Skeletal muscle tissue (tissue), 4 donors: ENCODE data around the gene FOXG1. TPM values are rescaled to one million over a fixed set of nuclear protein-coding genes. Genes with fewer than 3 reads are reported as not detected.

ENCODE experiments used
- H3K27ac ChIP-seq: one replicate; pipeline ENCODE4 v1.7.0; 2013; ENCODE audit warnings: mild to moderate bottlenecking, low read depth, low read length, inconsistent platforms
- H3K27me3 ChIP-seq, 3 donors: one replicate each; pipeline ENCODE4 v1.7.0; 2013; ENCODE audit warnings: low read length in 3 of 3; ENCODE audit not compliant: control insufficient read depth in 3 of 3, insufficient read depth in 3 of 3
- H3K36me3 ChIP-seq, 3 donors: one replicate each; pipeline ENCODE4 v1.7.0; 2013; ENCODE audit warnings: low read length in 3 of 3; ENCODE audit not compliant: control insufficient read depth in 3 of 3, insufficient read depth in 3 of 3
- H3K4me1 ChIP-seq, 3 donors: one replicate each; pipeline ENCODE4 v1.7.0; 2013; ENCODE audit warnings: low read length in 3 of 3, mild to moderate bottlenecking in 3 of 3; ENCODE audit not compliant: control insufficient read depth in 3 of 3, insufficient read depth in 3 of 3
- H3K4me3 ChIP-seq, 3 donors: one replicate each; pipeline ENCODE4 v1.7.0; 2013; ENCODE audit warnings: low read length in 3 of 3
- H3K9ac ChIP-seq, 3 donors: one replicate each; pipeline ENCODE4 v1.7.0; 2013; ENCODE audit warnings: low read length in 3 of 3, mild to moderate bottlenecking in 3 of 3, moderate library complexity in 2 of 3, low read depth in 1 of 3
- H3K9me3 ChIP-seq, 3 donors: one replicate each; pipeline ENCODE4 v1.7.0; 2013; ENCODE audit warnings: low read length in 3 of 3; ENCODE audit not compliant: control insufficient read depth in 3 of 3
- total RNA-seq: library from RNA; depleted of rRNA; stranded (reverse); fragments of >200 nt; gene quantifications from one replicate; pipeline ENCODE4 v1.2.3, GENCODE V29; 2014
- donor health status: Osteomylitis.

The FOXG1 gene
- total RNA-seq, 1 donor from 2014 or later: not detected

GRCh38 chr14:28755198-28755815, 11.3 kb upstream of the FOXG1 start:
- Histone ChIP-seq H3K27me3 (peaks cover 53 to 73% (median 56%) of the 10 kb centered on the region in 3 donors), H3K4me1 (peaks cover 0 to 8% (median 2%) of the 10 kb centered on the region in 3 donors), H3K9ac (no peak overlapping the region), H3K27ac (no peak overlapping the region), H3K9me3 (no peaks in the 10 kb centered on the region), H3K4me3 (no peak overlapping the region), H3K36me3 (no peaks in the 10 kb centered on the region)

GRCh38 chr14:28755884-28756268, 10.7 kb upstream of the FOXG1 start:
- no peaks in the 10 kb centered on the region for H3K36me3 ChIP-seq

GRCh38 chr14:28756269-28756883, 10.2 kb upstream of the FOXG1 start:
- Histone ChIP-seq H3K9me3 (no peaks in the 10 kb centered on the region), H3K4me1 (peaks cover 0 to 8% (median 2%) of the 10 kb centered on the region in 3 donors), H3K36me3 (no peaks in the 10 kb centered on the region), H3K4me3 (no peak overlapping the region), H3K9ac (no peak overlapping the region), H3K27ac (no peak overlapping the region), H3K27me3 (peaks cover 61 to 80% (median 65%) of the 10 kb centered on the region in 3 donors)

More at GRCh38 chr14:28755884-28756268, 10.7 kb upstream of the FOXG1 start:
- H3K9ac ChIP-seq: no peak overlapping the region
- H3K27me3 ChIP-seq: peaks cover 57 to 78% (median 60%) of the 10 kb centered on the region in 3 donors
- H3K9me3 ChIP-seq: no peaks in the 10 kb centered on the region
- no peak overlapping the region for H3K27ac ChIP-seq
- peaks cover 0 to 8% (median 2%) of the 10 kb centered on the region in 3 donors for H3K4me1 ChIP-seq
- H3K4me3 ChIP-seq: no peak overlapping the region

GRCh38 chr14:28756884-28757570, 9.6 kb upstream of the FOXG1 start:
- Histone ChIP-seq H3K27ac (no peak overlapping the region), H3K4me1 (peaks cover 0 to 8% (median 2%) of the 10 kb centered on the region in 3 donors), H3K27me3 (peaks cover 67 to 81% (median 71%) of the 10 kb centered on the region in 3 donors), H3K36me3 (no peaks in the 10 kb centered on the region), H3K9me3 (no peaks in the 10 kb centered on the region), H3K9ac (no peak overlapping the region), H3K4me3 (no peak overlapping the region)

GRCh38 chr14:28757786-28758185, 8.8 kb upstream of the FOXG1 start:
- Histone ChIP-seq H3K27me3 (peaks cover 75 to 88% (median 79%) of the 10 kb centered on the region in 3 donors), H3K9ac (no peak overlapping the region), H3K27ac (no peak overlapping the region), H3K36me3 (no peaks in the 10 kb centered on the region), H3K4me1 (peaks cover 0 to 8% (median 2%) of the 10 kb centered on the region in 3 donors), H3K9me3 (no peaks in the 10 kb centered on the region), H3K4me3 (no peak overlapping the region)

- Histone ChIP-seq H3K27ac (no peak overlapping the region), H3K9ac (no peak overlapping the region), H3K4me1 (peaks cover 0 to 8% (median 2%) of the 10 kb centered on the region in 3 donors)
Measured at GRCh38 chr14:28758253-28758884, 8.2 kb upstream of the FOXG1 start.

GRCh38 chr14:28758885-28759652, 7.5 kb upstream of the FOXG1 start:
- no peaks in the 10 kb centered on the region for H3K36me3 ChIP-seq
- H3K27ac ChIP-seq: no peak overlapping the region
- no peak overlapping the region for H3K4me3 ChIP-seq
- H3K9ac ChIP-seq: no peak overlapping the region
- peaks cover 82 to 92% (median 86%) of the 10 kb centered on the region in 3 donors for H3K27me3 ChIP-seq
- H3K4me1 ChIP-seq: peaks cover 0 to 8% (median 2%) of the 10 kb centered on the region in 3 donors
- H3K9me3 ChIP-seq: no peaks in the 10 kb centered on the region

More at GRCh38 chr14:28758253-28758884, 8.2 kb upstream of the FOXG1 start:
- H3K4me3 ChIP-seq: no peak overlapping the region
- H3K27me3 ChIP-seq: peaks cover 79 to 88% (median 79%) of the 10 kb centered on the region in 3 donors
- H3K36me3 ChIP-seq: no peaks in the 10 kb centered on the region
- H3K9me3 ChIP-seq: no peaks in the 10 kb centered on the region

- H3K27me3 ChIP-seq: peaks cover 84 to 91% (median 88%) of the 10 kb centered on the region in 3 donors
- no peaks in the 10 kb centered on the region for H3K9me3 ChIP-seq
- peaks cover 0 to 8% (median 2%) of the 10 kb centered on the region in 3 donors for H3K4me1 ChIP-seq
- peak overlapping the region in 1 of 3 donors; percentile 6 for H3K4me3 ChIP-seq
- H3K27ac ChIP-seq: no peak overlapping the region
- no peak overlapping the region for H3K9ac ChIP-seq
- no peaks in the 10 kb centered on the region for H3K36me3 ChIP-seq
Measured at GRCh38 chr14:28759653-28760313, 6.8 kb upstream of the FOXG1 start.
